COR-L47 (cell line): ENCODE measurements around the gene RGS14.
"Not testable (repeated sequence)": the region's sequence is repeated elsewhere in the genome, so short reads cannot be mapped to it uniquely, and the experiment has no call there.

Experiments used
- DNase-seq: peaks from one replicate; lab custom pipeline; 2025; lab: John Stamatoyannopoulos, UW

Gene RGS14

GRCh38 chr5:177347699-177348098, 10.0 kb upstream of the RGS14 start:
- DNase-seq, result no peak

GRCh38 chr5:177349362-177349647, 8.4 kb upstream of the RGS14 start:
- no peak for DNase-seq

GRCh38 chr5:177349762-177350161, 8.0 kb upstream of the RGS14 start:
- no peak for DNase-seq

GRCh38 chr5:177350776-177351391, 6.8 kb upstream of the RGS14 start:
- DNase-seq, result no peak

GRCh38 chr5:177351392-177352329, 6.1 kb upstream of the RGS14 start, which contains the start of gene LMAN2:
Gene LMAN2 (minus strand): TSS chr5:177351668. CDS start chr5:177351647, 21 bp downstream.
- DNase-seq, result peak; percentile 90

- DNase-seq, result no peak
These were observed 4.6 kb upstream of the RGS14 start for GRCh38 chr5:177353093-177353492.

- no peak for DNase-seq
These were observed 3.5 kb upstream of the RGS14 start for GRCh38 chr5:177354256-177354655.

GRCh38 chr5:177354711-177355110, 3.0 kb upstream of the RGS14 start:
- DNase-seq, result no peak

- no peak for DNase-seq
These were observed 2.4 kb upstream of the RGS14 start for GRCh38 chr5:177355162-177355867.

GRCh38 chr5:177355868-177356168, 1.9 kb upstream of the RGS14 start:
- no peak for DNase-seq

GRCh38 chr5:177356746-177357145, 978 bp upstream of the RGS14 start:
- DNase-seq, result no peak

GRCh38 chr5:177357146-177357458, 622 bp upstream of the RGS14 start:
- no peak for DNase-seq

GRCh38 chr5:177358370-177358819, 671 bp downstream of the RGS14 start:
- DNase-seq, result no peak

- no peak for DNase-seq
These were observed 1.7 kb downstream of the RGS14 start for GRCh38 chr5:177359451-177359851.

GRCh38 chr5:177359860-177360259, 2.1 kb downstream of the RGS14 start:
- DNase-seq, result no peak

- not testable (repeated sequence) for DNase-seq
These were observed 3.0 kb downstream of the RGS14 start for GRCh38 chr5:177360740-177361139.

- no peak for DNase-seq
These were observed 3.9 kb downstream of the RGS14 start for GRCh38 chr5:177361418-177362291.

- DNase-seq, result no peak
These were observed 4.5 kb downstream of the RGS14 start for GRCh38 chr5:177362292-177362609.

GRCh38 chr5:177362610-177363507, 5.1 kb downstream of the RGS14 start:
- DNase-seq, result peak; percentile 47

- no peak for DNase-seq
These were observed 5.8 kb downstream of the RGS14 start for GRCh38 chr5:177363565-177363964.
